HG03064 (cell line): ENCODE data around the gene MTG1.
"Not testable (repeated sequence)": the region's sequence is repeated elsewhere in the genome, so short reads cannot be mapped to it uniquely, and the experiment has no call there.

Experiments
- ATAC-seq: cut with Tn5 transposase; IDR thresholded peaks from one replicate; pipeline ENCODE4 v1.9.1; 2021; ENCODE audit warnings: low read depth; ENCODE audit not compliant: unreplicated experiment

The MTG1 gene

GRCh38 chr10:133460208-133460769, 66.3 kb downstream of the MTG1 start:
- ATAC-seq: no peak

- ATAC-seq: no peak
Observed at GRCh38 chr10:133461027-133461426, 67.1 kb downstream of the MTG1 start.

- ATAC-seq: no peak
Observed at GRCh38 chr10:133461841-133462240, 67.9 kb downstream of the MTG1 start.

- no peak for ATAC-seq
Observed at GRCh38 chr10:133462512-133463305, 68.8 kb downstream of the MTG1 start.

- ATAC-seq: no peak
Observed at GRCh38 chr10:133464582-133465031, 70.7 kb downstream of the MTG1 start.

GRCh38 chr10:133465191-133465949, 71.4 kb downstream of the MTG1 start:
- no peak for ATAC-seq

- no peak for ATAC-seq
Observed at GRCh38 chr10:133465950-133466474, 72.1 kb downstream of the MTG1 start.

- no peak for ATAC-seq
Observed at GRCh38 chr10:133466683-133467275, 72.8 kb downstream of the MTG1 start.

- no peak for ATAC-seq
Observed at GRCh38 chr10:133467286-133467911, 73.4 kb downstream of the MTG1 start.

- not testable (repeated sequence) for ATAC-seq
Observed at GRCh38 chr10:133469205-133469604, 75.2 kb downstream of the MTG1 start.

- no peak for ATAC-seq
Observed at GRCh38 chr10:133471300-133472109, 77.5 kb downstream of the MTG1 start.
